Tongue (tissue), 2 donors: ENCODE data around the gene PSMD2. TPM values are rescaled to one million over a fixed set of nuclear protein-coding genes. Genes with fewer than 3 reads are reported as not detected.

Source experiments
- DNase-seq: peaks from one replicate; pipeline ENCODE4 v3.0.0-alpha.2; 2015
- total RNA-seq: library from RNA; depleted of rRNA; stranded (reverse); fragments of >200 nt; gene quantifications from one replicate; pipeline ENCODE4 v1.2.3, GENCODE V29; 2014

Gene PSMD2
- total RNA-seq, 1 donor from 2014 or later = 280 TPM

GRCh38 chr3:184282941-184283340, 16.1 kb upstream of the PSMD2 start:
- DNase-seq = no peak

- DNase-seq = no peak
Measured at GRCh38 chr3:184283681-184284080, 15.4 kb upstream of the PSMD2 start.

GRCh38 chr3:184284696-184285095, 14.3 kb upstream of the PSMD2 start:
- peak; percentile 46 for DNase-seq

GRCh38 chr3:184289426-184289938, 9.6 kb upstream of the PSMD2 start:
- DNase-seq = peak; percentile 38

GRCh38 chr3:184290331-184290730, 8.7 kb upstream of the PSMD2 start:
- no peak for DNase-seq

- no peak for DNase-seq
Measured at GRCh38 chr3:184291044-184291737, 7.8 kb upstream of the PSMD2 start.

GRCh38 chr3:184291738-184292445, 7.1 kb upstream of the PSMD2 start:
- no peak for DNase-seq

GRCh38 chr3:184295771-184296170, 3.3 kb upstream of the PSMD2 start:
- DNase-seq = no peak

GRCh38 chr3:184296616-184297015, 2.4 kb upstream of the PSMD2 start:
- DNase-seq = no peak

- no peak for DNase-seq
Measured at GRCh38 chr3:184299488-184300377, 692 bp downstream of the PSMD2 start.

- no peak for DNase-seq
Measured at GRCh38 chr3:184300378-184300720, 1.3 kb downstream of the PSMD2 start.

- DNase-seq = no peak
Measured at GRCh38 chr3:184305577-184305976, 6.5 kb downstream of the PSMD2 start.

GRCh38 chr3:184306341-184306972, 7.4 kb downstream of the PSMD2 start:
- DNase-seq = no peak

GRCh38 chr3:184307915-184308314, 8.9 kb downstream of the PSMD2 start:
- no peak for DNase-seq

- no peak for DNase-seq
Measured at GRCh38 chr3:184308744-184309143, 9.7 kb downstream of the PSMD2 start.

GRCh38 chr3:184311633-184312032, 12.6 kb downstream of the PSMD2 start:
- no peak for DNase-seq

- DNase-seq = peak; percentile 97
Measured at GRCh38 chr3:184314363-184314699, 15.3 kb downstream of the PSMD2 start, which contains the start of gene EIF4G1. TSS of gene EIF4G1 (plus strand) at chr3:184314606. CDS start at chr3:184315797, 1,191 bp downstream.

- peak; percentile 87 for DNase-seq
Measured at GRCh38 chr3:184314700-184315542, 15.9 kb downstream of the PSMD2 start.

- no peak for DNase-seq
Measured at GRCh38 chr3:184315543-184315867, 16.5 kb downstream of the PSMD2 start.

- DNase-seq = no peak
Measured at GRCh38 chr3:184315871-184316661, 17.0 kb downstream of the PSMD2 start.

- no peak for DNase-seq
Measured at GRCh38 chr3:184316792-184317191, 17.8 kb downstream of the PSMD2 start.
